ENCODE data around the gene SLC8A3. TPM values are rescaled to one million over a fixed set of nuclear protein-coding genes. Genes with fewer than 3 reads are reported as not detected.

SLC8A3 gene
- total RNA-seq, 4 donors from 2014 or later, result 0.09 to 1.7 (median 0.23) TPM; not detected in 1

DNA sequence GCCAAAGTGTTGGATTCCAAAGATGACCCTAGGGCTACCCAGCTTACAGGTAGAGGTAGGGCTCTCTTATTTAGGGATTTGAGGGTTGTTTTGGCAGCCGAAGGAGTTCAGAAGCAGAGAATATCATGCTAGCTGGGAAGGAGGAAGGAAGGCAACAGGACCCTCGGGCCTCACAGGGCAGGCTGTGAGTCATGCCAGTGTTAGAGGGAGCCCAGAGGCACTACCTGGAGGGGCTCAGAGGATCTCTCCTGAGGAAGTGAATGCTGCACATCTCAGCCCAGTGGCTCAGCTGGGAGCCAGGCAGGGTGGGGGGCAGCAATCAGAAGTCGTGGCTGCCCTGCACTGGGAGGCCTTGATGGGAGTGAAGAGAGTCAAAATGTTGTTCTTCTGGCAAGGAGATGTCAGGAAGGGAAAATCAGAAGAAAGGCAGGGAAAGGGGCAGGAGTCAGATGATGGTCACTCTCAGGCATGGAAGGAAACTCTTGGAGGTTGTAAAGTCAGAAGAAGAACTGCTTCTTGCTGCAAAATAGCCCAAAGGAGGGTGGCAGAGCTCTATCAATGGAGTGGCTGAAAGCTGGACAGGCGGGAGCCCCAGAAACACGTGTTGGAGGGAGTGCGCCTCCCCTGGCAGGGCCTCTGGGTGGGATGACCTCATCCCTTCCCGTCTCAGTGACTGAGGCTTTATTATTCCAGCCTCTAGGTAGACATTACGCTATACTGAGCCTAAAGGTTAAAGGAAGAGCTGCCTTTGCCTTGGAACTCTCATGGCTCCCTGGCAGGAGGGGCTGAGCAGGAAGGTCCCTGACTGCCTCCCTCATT, 168.2 kb downstream of the SLC8A3 start:
- no peak for DNase-seq
- intact Hi-C loops (cut with DNase I), result no loop called here
- Histone ChIP-seq H3K4me3 (no peak overlapping the region), H3K27ac (no peak overlapping the region), H3K4me1 (peaks cover 5 to 14% (median 7%) of the 10 kb centered on the region in 3 donors), H3K27me3 (peaks cover 0 to 1% (median 0%) of the 10 kb centered on the region in 4 donors), H3K9me3 (no peaks in the 10 kb centered on the region), H3K36me3 (no peaks in the 10 kb centered on the region)
- no peak for TF ChIP-seq POLR2A (IDR thresholded peaks at IDR 0.05)
- no peak for TF ChIP-seq CTCF (IDR thresholded peaks at IDR 0.05)
- WGBS, 2 donors, result 59 to 69% methylated on average over 5 to 8 of the region's 8 CpGs

GRCh38 chr14:70019695-70020094, 169.1 kb downstream of the SLC8A3 start:
- no peak for DNase-seq
- intact Hi-C loops (cut with DNase I), result no loop called here
- H3K4me1 ChIP-seq, result peaks cover 5 to 14% (median 7%) of the 10 kb centered on the region in 3 donors
- H3K27me3 ChIP-seq, result peaks cover 0 to 3% (median 0%) of the 10 kb centered on the region in 4 donors
- H3K27ac ChIP-seq, result no peak overlapping the region
- H3K4me3 ChIP-seq, result no peak overlapping the region
- no peak for TF ChIP-seq CTCF (IDR thresholded peaks at IDR 0.05)
- no peak for TF ChIP-seq POLR2A (IDR thresholded peaks at IDR 0.05)
- H3K9me3 ChIP-seq, result no peaks in the 10 kb centered on the region
- H3K36me3 ChIP-seq, result no peaks in the 10 kb centered on the region

- intact Hi-C loops (cut with DNase I), result no loop called here
- H3K4me3 ChIP-seq, result peak overlapping the region in 3 of 4 donors; percentile 12 to 48 (median 13)
- TF ChIP-seq CTCF (IDR thresholded peaks at IDR 0.05) (no peak), POLR2A (IDR thresholded peaks at IDR 0.05) (no peak)
- peak overlapping the region in 2 of 4 donors; percentile 1 to 51 for H3K27ac ChIP-seq
- peaks cover 5 to 14% (median 7%) of the 10 kb centered on the region in 3 donors for H3K4me1 ChIP-seq
- H3K27me3 ChIP-seq, result peaks cover 0 to 3% (median 0%) of the 10 kb centered on the region in 4 donors
- no peaks in the 10 kb centered on the region for H3K9me3 ChIP-seq
- no peaks in the 10 kb centered on the region for H3K36me3 ChIP-seq
- 0 to 14% methylated on average over 1 to 7 of the region's 9 CpGs for WGBS, 2 donors
- no peak for DNase-seq
Measured at GRCh38 chr14:70018713-70019211, 170.0 kb downstream of the SLC8A3 start.

- H3K4me3 ChIP-seq, result no peak overlapping the region
- WGBS, 2 donors, result 80 to 85% methylated on average over 2 of the region's 2 CpGs
- DNase-seq, result no peak
Measured at GRCh38 chr14:70018230-70018629, 170.5 kb downstream of the SLC8A3 start.

More at GRCh38 chr14:70018230-70018629, 170.5 kb downstream of the SLC8A3 start:
- Histone ChIP-seq H3K9me3 (no peaks in the 10 kb centered on the region), H3K27me3 (peaks cover 0 to 3% (median 0%) of the 10 kb centered on the region in 4 donors), H3K27ac (peak overlapping the region in 1 of 4 donors; percentile 51), H3K36me3 (no peaks in the 10 kb centered on the region), H3K4me1 (peaks cover 5 to 14% (median 7%) of the 10 kb centered on the region in 3 donors)
- TF ChIP-seq CTCF (IDR thresholded peaks at IDR 0.05) (no peak), POLR2A (IDR thresholded peaks at IDR 0.05) (no peak)
- intact Hi-C loops (cut with DNase I), result no loop called here
